ENCODE results near the gene POM121C. TPM values are rescaled to one million over a fixed set of nuclear protein-coding genes. Genes with fewer than 3 reads are reported as not detected.

Gene POM121C
- total and polyA plus RNA-seq, 2 of the 13 experiments (the other 11 are each of a cell fraction or from before 2014, with no cell fraction given), result 7.3 to 20.2 TPM

GRCh38 chr7:75534727-75535307, 48.7 kb upstream of the POM121C start:
- Histone ChIP-seq H3K4me2 (ENCODE audit: low read depth, low read length) (no peak overlapping the region), H3K27ac (ENCODE audit: extremely low read length, insufficient read depth, low read length) (no peak overlapping the region), H2AFZ (ENCODE audit: low read length) (no peak overlapping the region), H3K9ac (ENCODE audit: insufficient read depth, low read depth, low read length) (no peak overlapping the region), H3K4me3 (replicated peaks in 1 of 3; ENCODE audit: insufficient read depth in 1 of 3, low read depth in 2 of 3, low read length in 3 of 3) (no peak overlapping the region), H3K4me1 (ENCODE audit: insufficient read depth, low read length) (peaks cover 11% of the 10 kb centered on the region), H3K36me3 (replicated peaks in 1 of 2; ENCODE audit: control insufficient read depth in 1 of 2, insufficient read depth in 2 of 2, low read length in 2 of 2) (no peaks in the 10 kb centered on the region; a peak in 3 of 5 replicates), H4K20me1 (ENCODE audit: insufficient read depth, low read length) (no peaks in the 10 kb centered on the region), H3K79me2 (ENCODE audit: insufficient read depth, low read length) (no peaks in the 10 kb centered on the region), H3K27me3 (ENCODE audit: control insufficient read depth in 1 of 2, insufficient read depth in 2 of 2, low read length in 2 of 2) (no peaks in the 10 kb centered on the region), H3K9me3 (ENCODE audit: low read length) (no peaks in the 10 kb centered on the region)
- intact Hi-C loops (cut with micrococcal nuclease; ENCODE audit: unreplicated experiment), result no loop called here
- ChIA-PET POLR2A (no interaction called here), CTCF (ENCODE audit: low intra/inter-chr PET ratio, low total read pairs) (no interaction called here)
- TF ChIP-seq NFIB (CRISPR knock-in tag; IDR thresholded peaks at IDR 0.05; ENCODE audit: borderline replicate concordance), result no peak
- in situ Hi-C loops (cut with HindIII; ENCODE audit: extremely low pct_ligation_motif_present, low pct_unique_long_range_greater_than_20kb), result no loop called here
- FAIRE-seq (no peak), ATAC-seq (no peak), DNase-seq (ENCODE audit: low spot score) (no peak)
- BruUV-seq (replicated peaks), result no TSS peak
- 46% methylated on average over 8 of the region's 8 CpGs for WGBS (ENCODE audit: low lambda C conversion rate)

GRCh38 chr7:75533926-75534325, 47.8 kb upstream of the POM121C start:
- TF ChIP-seq ZFP62 (CRISPR knock-in tag; IDR thresholded peaks at IDR 0.05) (no peak), EHMT2 (IDR thresholded peaks at IDR 0.05; ENCODE audit: borderline replicate concordance, low read depth, low read length) (no peak), PHB2 (IDR thresholded peaks at IDR 0.05; ENCODE audit: partially characterized antibody) (no peak), ZBTB37 (CRISPR knock-in tag; IDR thresholded peaks at IDR 0.05) (no peak), HIC2 (CRISPR knock-in tag; IDR thresholded peaks at IDR 0.05; ENCODE audit: low read depth) (no peak), POGZ (CRISPR knock-in tag; IDR thresholded peaks at IDR 0.05) (no peak), KDM4B (CRISPR knock-in tag; IDR thresholded peaks at IDR 0.05) (no peak), ZNF572 (CRISPR knock-in tag; IDR thresholded peaks at IDR 0.05) (no peak), ZBTB7A (CRISPR knock-in tag; IDR thresholded peaks at IDR 0.05) (no peak), ZNF260 (CRISPR knock-in tag; IDR thresholded peaks at IDR 0.05; ENCODE audit: borderline replicate concordance, low read depth) (no peak)
- Histone ChIP-seq H2AFZ (ENCODE audit: low read length) (no peak overlapping the region), H3K27ac (ENCODE audit: extremely low read length, insufficient read depth, low read length) (no peak overlapping the region), H3K4me1 (ENCODE audit: insufficient read depth, low read length) (peaks cover 11% of the 10 kb centered on the region), H3K27me3 (ENCODE audit: control insufficient read depth in 1 of 2, insufficient read depth in 2 of 2, low read length in 2 of 2) (no peaks in the 10 kb centered on the region), H3K9ac (ENCODE audit: insufficient read depth, low read depth, low read length) (no peak overlapping the region), H3K4me3 (replicated peaks in 1 of 3; ENCODE audit: insufficient read depth in 1 of 3, low read depth in 2 of 3, low read length in 3 of 3) (no peak overlapping the region), H3K4me2 (ENCODE audit: low read depth, low read length) (no peak overlapping the region), H3K79me2 (ENCODE audit: insufficient read depth, low read length) (no peaks in the 10 kb centered on the region), H3K36me3 (replicated peaks in 1 of 2; ENCODE audit: control insufficient read depth in 1 of 2, insufficient read depth in 2 of 2, low read length in 2 of 2) (no peaks in the 10 kb centered on the region; a peak in 3 of 5 replicates), H4K20me1 (ENCODE audit: insufficient read depth, low read length) (no peaks in the 10 kb centered on the region), H3K9me3 (ENCODE audit: low read length) (no peaks in the 10 kb centered on the region)
- CTCF ChIA-PET (ENCODE audit: low intra/inter-chr PET ratio, low total read pairs), result no interaction called here
- 100% methylated on average over 1 of the region's 6 CpGs for WGBS (ENCODE audit: low lambda C conversion rate)
- FAIRE-seq, result no peak
- POLR2A ChIA-PET, result no interaction called here
- in situ Hi-C loops (cut with HindIII; ENCODE audit: extremely low pct_ligation_motif_present, low pct_unique_long_range_greater_than_20kb), result no loop called here
- ATAC-seq, result no peak
- intact Hi-C loops (cut with micrococcal nuclease; ENCODE audit: unreplicated experiment), result no loop called here
- BruUV-seq (replicated peaks), result no TSS peak
- no peak for DNase-seq (ENCODE audit: low spot score)

All from HepG2 (cell line).